H1 (cell line): ENCODE measurements around the gene XIAP. TPM values are rescaled to one million over a fixed set of nuclear protein-coding genes. Genes with fewer than 3 reads are reported as not detected.

Source experiments
- ASH2L ChIP-seq: fragments of 200-600, 300-600 bp; sonication (generic); IDR thresholded peaks from one replicate; pipeline ENCODE4 v1.7.1; 2017; ENCODE audit warnings: low read length
- ATF3 ChIP-seq: IDR thresholded peaks from 2 replicates; pipeline ENCODE4 v1.6.1; 2011; ENCODE audit warnings: low read depth, mild to moderate bottlenecking, low read length; ENCODE audit not compliant: insufficient read depth
- CBX5 ChIP-seq: fragments of 300-800, 300-1000 bp; sonication (generic); IDR thresholded peaks from 2 replicates; pipeline ENCODE4 v1.7.1; 2016; ENCODE audit warnings: antibody characterized with exemption, low read length, low read depth
- CTCF ChIP-seq, 3 experiments: IDR thresholded peaks; 1 replicate in 2 of 3; 2 replicates in 1 of 3; pipeline versions ENCODE4 v1.5.1 to v1.6.1; 2011; ENCODE audit warnings: low read length in 3 of 3, mild to moderate bottlenecking in 3 of 3, inconsistent platforms in 2 of 3, low read depth in 1 of 3, moderate library complexity in 1 of 3; ENCODE audit not compliant: insufficient read depth in 1 of 3; ENCODE audit errors: control extremely low read depth in 1 of 3
- MAFK ChIP-seq: IDR thresholded peaks from 2 replicates; pipeline ENCODE4 v1.6.1; 2012; ENCODE audit warnings: low read depth, mild to moderate bottlenecking, improper control_type of control experiment, low read length
- POLR2A ChIP-seq, 2 experiments: IDR thresholded peaks; 1 replicate in 1 of 2; 2 replicates in 1 of 2; pipeline ENCODE4 v1.6.1; 2011; ENCODE audit warnings: low read depth in 2 of 2, low read length in 2 of 2, mild to moderate bottlenecking in 2 of 2; ENCODE audit errors: control extremely low read depth in 1 of 2
- RFX5 ChIP-seq: IDR thresholded peaks from 2 replicates; pipeline ENCODE4 v1.6.1; 2011; ENCODE audit warnings: low read depth, low read length, improper control_type of control experiment, borderline replicate concordance
- SP1 ChIP-seq: IDR thresholded peaks from 2 replicates; pipeline ENCODE4 v1.6.1; 2011; ENCODE audit warnings: low read depth, low read length
- SP4 ChIP-seq: IDR thresholded peaks from 2 replicates; pipeline ENCODE4 v1.6.1; 2012; ENCODE audit warnings: low read length, inconsistent platforms
- polyA plus RNA-seq, 7 experiments: library from polyadenylated mRNA; depleted of rRNA in 3 of 7; stranded (reverse) in 5 of 7; unstranded in 2 of 7; fragments of >200 nt in 5 of 7; fragments of 200-250 nt in 2 of 7; gene quantifications; 1 replicate in 5 of 7; 2 replicates in 1 of 7; 4 replicates in 1 of 7; pipeline versions ENCODE4 v1.2.1 to v1.2.3, GENCODE V29; 2011 to 2013; ENCODE audit warnings: missing spikeins in 2 of 7, mixed read lengths in 2 of 7
- total RNA-seq: library from RNA; stranded (reverse); fragmentation: NEBNext Ultra II Directional; extraction: Animal tissue kit (Norgen Biotek cat#: 25700); gene quantifications from 2 replicates; pipeline ENCODE4 v1.2.1, GENCODE V29; 2021

Gene XIAP
- total and polyA plus RNA-seq, 2 of the 8 experiments (the other 6 are each of a cell fraction or from before 2014, with no cell fraction given) = 5.9 to 44.7 TPM

- no peak for TF ChIP-seq SP4
- TF ChIP-seq CTCF (IDR thresholded peaks at IDR 0.05; ENCODE audit: control extremely low read depth in 1 of 3, insufficient read depth in 1 of 3, low read depth in 1 of 3, low read length in 3 of 3) = no peak
- no peak for TF ChIP-seq SP1
- no peak for TF ChIP-seq ASH2L
- TF ChIP-seq MAFK = no peak
- no peak for TF ChIP-seq RFX5
- TF ChIP-seq ATF3 = no peak
- no peak for TF ChIP-seq CBX5
- no peak for TF ChIP-seq POLR2A (IDR thresholded peaks at IDR 0.05; ENCODE audit: control extremely low read depth in 1 of 2, low read depth in 2 of 2, low read length in 2 of 2)
These were observed 9.6 kb downstream of the XIAP start (continued) for GRCh38 chrX:123869488-123869887.
